ENCODE data around the gene MYOT. TPM values are rescaled to one million over a fixed set of nuclear protein-coding genes. Genes with fewer than 3 reads are reported as not detected.

MYOT gene
- total RNA-seq, 4 donors from 2014 or later = 0.92 to 4.8 TPM; not detected in 2

DNA sequence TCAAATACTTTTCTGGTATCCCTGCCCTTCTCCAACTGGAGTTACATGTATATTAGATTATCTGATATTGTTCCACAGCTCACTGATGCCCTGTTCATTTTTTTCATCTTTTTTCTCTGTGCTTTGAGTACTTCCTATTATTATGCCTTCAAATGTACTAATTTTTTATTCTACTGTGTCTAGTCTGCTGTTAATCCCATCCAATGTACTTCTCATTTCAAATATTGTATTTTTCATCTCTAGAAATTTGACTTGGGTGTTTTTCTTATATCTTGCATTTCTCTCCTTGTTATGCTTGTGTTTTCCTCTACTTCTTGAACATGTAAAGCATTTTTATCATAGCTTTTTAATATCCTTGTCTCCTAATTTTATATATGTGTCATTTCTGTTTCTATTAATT is 41.6 kb upstream of the MYOT start:
- intact Hi-C loops (cut with DNase I) = no loop called here
- TF ChIP-seq, protein P1, sequence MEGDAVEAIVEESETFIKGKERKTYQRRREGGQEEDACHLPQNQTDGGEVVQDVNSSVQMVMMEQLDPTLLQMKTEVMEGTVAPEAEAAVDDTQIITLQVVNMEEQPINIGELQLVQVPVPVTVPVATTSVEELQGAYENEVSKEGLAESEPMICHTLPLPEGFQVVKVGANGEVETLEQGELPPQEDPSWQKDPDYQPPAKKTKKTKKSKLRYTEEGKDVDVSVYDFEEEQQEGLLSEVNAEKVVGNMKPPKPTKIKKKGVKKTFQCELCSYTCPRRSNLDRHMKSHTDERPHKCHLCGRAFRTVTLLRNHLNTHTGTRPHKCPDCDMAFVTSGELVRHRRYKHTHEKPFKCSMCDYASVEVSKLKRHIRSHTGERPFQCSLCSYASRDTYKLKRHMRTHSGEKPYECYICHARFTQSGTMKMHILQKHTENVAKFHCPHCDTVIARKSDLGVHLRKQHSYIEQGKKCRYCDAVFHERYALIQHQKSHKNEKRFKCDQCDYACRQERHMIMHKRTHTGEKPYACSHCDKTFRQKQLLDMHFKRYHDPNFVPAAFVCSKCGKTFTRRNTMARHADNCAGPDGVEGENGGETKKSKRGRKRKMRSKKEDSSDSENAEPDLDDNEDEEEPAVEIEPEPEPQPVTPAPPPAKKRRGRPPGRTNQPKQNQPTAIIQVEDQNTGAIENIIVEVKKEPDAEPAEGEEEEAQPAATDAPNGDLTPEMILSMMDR (IDR thresholded peaks at IDR 0.05) = no peak
- TF ChIP-seq POLR2A (IDR thresholded peaks at IDR 0.05) = no peak
- no peak overlapping the region for H3K27ac ChIP-seq

DNA sequence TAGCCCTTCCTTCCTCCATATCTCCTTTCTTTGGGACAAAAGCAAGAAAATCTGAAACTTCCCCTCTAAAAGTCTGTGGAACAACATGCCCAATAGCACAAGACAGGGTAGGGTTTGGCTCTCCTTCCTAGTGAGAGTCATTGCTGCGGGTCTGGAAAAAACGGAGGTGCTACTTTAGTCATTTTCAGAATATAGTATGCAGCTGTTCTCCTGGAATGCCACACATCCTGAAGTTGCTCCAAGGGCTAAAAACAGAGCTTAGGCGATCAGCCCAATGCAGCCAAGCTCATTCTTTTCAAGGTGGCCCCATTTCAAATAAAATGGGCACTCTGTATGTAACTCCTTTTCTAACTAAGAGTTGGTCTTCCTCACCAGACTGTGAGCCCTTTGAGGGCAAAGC is 39.5 kb upstream of the MYOT start:
- no peaks in the 10 kb centered on the region for H3K27me3 ChIP-seq
- no peak for DNase-seq
- H3K4me1 ChIP-seq = peaks cover 0 to 12% (median 0%) of the 10 kb centered on the region in 3 donors
- 79 to 80% methylated on average over 3 of the region's 3 CpGs for WGBS, 2 donors
- no peaks in the 10 kb centered on the region for H3K9me3 ChIP-seq
- H3K36me3 ChIP-seq = no peaks in the 10 kb centered on the region
- intact Hi-C loops (cut with DNase I) = no loop called here
- H3K4me3 ChIP-seq = no peak overlapping the region
- TF ChIP-seq POLR2A (IDR thresholded peaks at IDR 0.05) = no peak
- TF ChIP-seq, protein P1 (IDR thresholded peaks at IDR 0.05) = no peak
- no peak overlapping the region for H3K27ac ChIP-seq

More for the DNA sequence above, 41.6 kb upstream of the MYOT start:
- H3K4me1 ChIP-seq = no peaks in the 10 kb centered on the region
- H3K36me3 ChIP-seq = no peaks in the 10 kb centered on the region
- no peaks in the 10 kb centered on the region for H3K9me3 ChIP-seq
- DNase-seq = no peak
- no peaks in the 10 kb centered on the region for H3K27me3 ChIP-seq
- no peak overlapping the region for H3K4me3 ChIP-seq

DNA sequence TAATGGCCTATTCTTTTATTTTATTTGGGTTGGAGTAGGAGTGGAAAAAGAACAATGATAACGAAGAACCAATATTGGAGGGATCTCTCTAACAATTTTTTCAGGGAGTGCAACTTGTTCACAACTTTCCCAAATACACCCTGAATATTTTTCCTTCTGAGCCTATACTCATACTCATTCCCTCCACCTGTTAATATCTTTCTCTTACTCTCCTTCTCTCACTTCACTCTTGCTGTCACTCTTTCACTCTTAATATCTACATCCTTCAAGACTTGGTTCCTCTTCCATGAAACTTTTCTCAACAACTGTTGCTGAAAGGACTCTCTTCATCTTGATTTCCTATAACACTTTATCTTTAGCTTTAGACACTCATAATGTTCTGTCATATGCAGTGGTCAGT is 39.0 kb upstream of the MYOT start:
- 85 to 88% methylated on average over 1 of the region's 1 CpG for WGBS, 2 donors
- Histone ChIP-seq H3K4me1 (peaks cover 0 to 17% (median 0%) of the 10 kb centered on the region in 3 donors), H3K36me3 (no peaks in the 10 kb centered on the region), H3K4me3 (no peak overlapping the region), H3K9me3 (no peaks in the 10 kb centered on the region), H3K27me3 (no peaks in the 10 kb centered on the region), H3K27ac (no peak overlapping the region)
- no peak for DNase-seq
- no peak for TF ChIP-seq POLR2A (IDR thresholded peaks at IDR 0.05)
- TF ChIP-seq, protein P1 (IDR thresholded peaks at IDR 0.05) = no peak
- intact Hi-C loops (cut with DNase I) = no loop called here

DNA sequence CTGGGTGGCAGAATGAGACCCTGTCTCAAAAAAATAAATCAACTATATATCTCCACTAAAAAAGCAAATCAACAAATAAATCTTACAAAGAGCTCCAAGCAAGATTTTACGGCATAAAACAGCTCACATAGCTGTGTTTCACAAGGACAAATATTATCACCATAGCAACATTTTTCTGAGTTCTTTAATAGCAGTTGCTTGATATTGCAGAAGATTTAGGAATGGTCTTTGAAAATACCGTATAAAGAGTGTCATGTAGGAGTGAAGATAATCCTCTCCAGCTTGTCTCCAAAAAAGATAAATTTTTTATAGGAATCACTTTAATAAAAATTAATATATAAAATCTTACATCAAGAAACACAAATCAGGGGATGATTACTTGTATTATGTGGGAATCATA is 36.6 kb upstream of the MYOT start:
- WGBS, 2 donors = 64 to 66% methylated on average over 2 of the region's 2 CpGs
- no peaks in the 10 kb centered on the region for H3K36me3 ChIP-seq

DNA sequence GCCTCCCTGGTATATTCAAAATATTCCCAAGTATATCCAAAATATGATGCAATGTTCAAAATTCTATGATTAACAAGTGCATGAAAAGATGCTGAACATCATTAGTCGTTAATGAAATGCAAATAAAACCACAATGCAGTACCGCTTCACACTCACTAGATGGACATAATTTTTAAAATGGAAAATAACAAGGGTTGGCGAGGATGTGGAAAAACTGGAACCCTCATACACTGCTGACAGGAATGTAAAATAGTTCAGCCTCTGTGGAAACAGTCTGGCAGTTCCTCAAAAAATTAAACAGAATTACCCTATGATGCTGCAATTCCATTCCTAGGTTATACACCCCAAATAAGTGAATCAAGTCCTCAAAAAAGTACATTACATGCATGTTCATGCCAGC is 36.1 kb upstream of the MYOT start:
- Histone ChIP-seq H3K9me3 (no peaks in the 10 kb centered on the region), H3K36me3 (no peaks in the 10 kb centered on the region), H3K4me3 (no peak overlapping the region), H3K27ac (no peak overlapping the region), H3K4me1 (peaks cover 0 to 23% (median 0%) of the 10 kb centered on the region in 3 donors), H3K27me3 (no peaks in the 10 kb centered on the region)
- intact Hi-C loops (cut with DNase I) = no loop called here
- WGBS, 2 donors = 43 to 44% methylated on average over 3 of the region's 3 CpGs
- DNase-seq = no peak
- TF ChIP-seq, protein P1 (IDR thresholded peaks at IDR 0.05) = peak in 3 of 6 experiments; percentile 17 to 54 (median 27)
- no peak for TF ChIP-seq POLR2A (IDR thresholded peaks at IDR 0.05)

More for the DNA sequence above, 36.6 kb upstream of the MYOT start:
- TF ChIP-seq, protein P1 (IDR thresholded peaks at IDR 0.05) = no peak
- TF ChIP-seq POLR2A (IDR thresholded peaks at IDR 0.05) = no peak
- Histone ChIP-seq H3K27ac (no peak overlapping the region), H3K4me1 (peaks cover 0 to 20% (median 0%) of the 10 kb centered on the region in 3 donors), H3K9me3 (no peaks in the 10 kb centered on the region), H3K27me3 (no peaks in the 10 kb centered on the region), H3K4me3 (no peak overlapping the region)
- DNase-seq = no peak
- intact Hi-C loops (cut with DNase I) = no loop called here

Data from esophagus squamous epithelium (tissue), 5 donors.